Fibroblast of peridontal ligament (primary cell): Measurements from ENCODE around the gene SFR1.

Experiments
- DNase-seq: peaks from one replicate; pipeline ENCODE4 v3.0.0-alpha.2; 2010; ENCODE audit errors: extremely low read depth

The SFR1 gene

GRCh38 chr10:104121485-104122224, at the start of gene SFR1:
SFR1 (plus strand) TSS chr10:104122171; CDS start chr10:104122184, 13 bp downstream.
- DNase-seq, result peak; percentile 95

GRCh38 chr10:104072786-104073185, 49.2 kb upstream of the SFR1 start:
- DNase-seq, result no peak

GRCh38 chr10:104074505-104074904, 47.5 kb upstream of the SFR1 start:
- no peak for DNase-seq

- peak; percentile 55 for DNase-seq
Measured at GRCh38 chr10:104076743-104077160, 45.2 kb upstream of the SFR1 start.

GRCh38 chr10:104077247-104077646, 44.7 kb upstream of the SFR1 start:
- DNase-seq, result no peak

- DNase-seq, result no peak
Measured at GRCh38 chr10:104077663-104078151, 44.3 kb upstream of the SFR1 start.

GRCh38 chr10:104080762-104081161, 41.2 kb upstream of the SFR1 start:
- peak; percentile 15 for DNase-seq

GRCh38 chr10:104081998-104082397, 40.0 kb upstream of the SFR1 start:
- no peak for DNase-seq

- no peak for DNase-seq
Measured at GRCh38 chr10:104084482-104085142, 37.4 kb upstream of the SFR1 start.

GRCh38 chr10:104085801-104086400, 36.1 kb upstream of the SFR1 start, which contains the start of gene COL17A1:
COL17A1 (minus strand) TSS chr10:104085880; CDS start chr10:104080673, 5,207 bp downstream.
- DNase-seq, result no peak

- no peak for DNase-seq
Measured at GRCh38 chr10:104088239-104088638, 33.7 kb upstream of the SFR1 start.

- no peak for DNase-seq
Measured at GRCh38 chr10:104089621-104090020, 32.4 kb upstream of the SFR1 start.

- no peak for DNase-seq
Measured at GRCh38 chr10:104090611-104091010, 31.4 kb upstream of the SFR1 start.

- no peak for DNase-seq
Measured at GRCh38 chr10:104092749-104093148, 29.2 kb upstream of the SFR1 start.

GRCh38 chr10:104096692-104097091, 25.3 kb upstream of the SFR1 start:
- no peak for DNase-seq

- no peak for DNase-seq
Measured at GRCh38 chr10:104098358-104098925, 23.5 kb upstream of the SFR1 start.

- DNase-seq, result peak; percentile 15
Measured at GRCh38 chr10:104099269-104099668, 22.7 kb upstream of the SFR1 start.

- peak; percentile 14 for DNase-seq
Measured at GRCh38 chr10:104099941-104100340, 22.0 kb upstream of the SFR1 start.

GRCh38 chr10:104100795-104101194, 21.2 kb upstream of the SFR1 start:
- peak; percentile 20 for DNase-seq

- DNase-seq, result no peak
Measured at GRCh38 chr10:104101902-104102301, 20.1 kb upstream of the SFR1 start.

- DNase-seq, result no peak
Measured at GRCh38 chr10:104103956-104104355, 18.0 kb upstream of the SFR1 start.

- DNase-seq, result no peak
Measured at GRCh38 chr10:104104418-104104817, 17.6 kb upstream of the SFR1 start.
